Gastroesophageal sphincter (tissue), 3 donors: ENCODE results near the gene BAD.

ENCODE experiments used
- EP300 ChIP-seq: sonication (generic); formaldehyde crosslinking; IDR thresholded peaks from one replicate; pipeline ENCODE4 v1.6.1; 2017; ENCODE audit warnings: antibody characterized with exemption, mild to moderate bottlenecking
- POLR2A ChIP-seq, 2 donors: fragments of 450-650 bp; IDR thresholded peaks; one replicate each; pipeline ENCODE4 v1.6.1; 2017; ENCODE audit warnings: antibody characterized with exemption in 2 of 2, mild to moderate bottlenecking in 2 of 2, moderate library complexity in 1 of 2
- POLR2AphosphoS5 ChIP-seq: sonication (generic); formaldehyde crosslinking; IDR thresholded peaks from one replicate; pipeline ENCODE4 v1.6.1; 2017; ENCODE audit warnings: antibody characterized with exemption
- TF ChIP-seq, protein P1 (sequence below), 4 experiments: fragments of 200-600 bp in 2 of 4; fragments of 450-650 bp in 2 of 4; sonication (generic) in 1 of 4; IDR thresholded peaks; one replicate each; pipeline ENCODE4 v1.5.1; 2017 to 2019; ENCODE audit warnings: antibody characterized with exemption in 4 of 4, mild to moderate bottlenecking in 2 of 4, moderate library complexity in 2 of 4

DNA sequence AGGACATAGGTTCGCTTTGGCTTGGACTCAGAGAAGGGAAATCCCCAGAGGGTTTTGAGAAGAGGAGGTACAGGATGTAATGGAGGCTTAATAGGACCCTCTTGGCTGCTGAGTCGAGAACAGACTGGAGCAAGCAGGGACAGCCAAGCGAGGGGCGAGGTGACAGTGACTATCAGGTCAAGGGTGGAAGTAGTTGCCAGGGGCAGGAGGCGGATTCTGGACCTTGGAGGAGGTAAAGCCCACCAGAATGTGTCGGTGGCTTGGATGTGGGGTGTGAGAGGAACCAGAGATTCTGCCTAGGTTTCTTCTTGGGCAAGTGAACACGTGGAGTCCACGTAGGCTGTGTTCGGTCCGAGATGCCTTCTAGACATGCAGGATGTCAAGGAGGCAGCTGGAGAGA, 28.5 kb upstream of the BAD start:
- TF ChIP-seq, protein P1, sequence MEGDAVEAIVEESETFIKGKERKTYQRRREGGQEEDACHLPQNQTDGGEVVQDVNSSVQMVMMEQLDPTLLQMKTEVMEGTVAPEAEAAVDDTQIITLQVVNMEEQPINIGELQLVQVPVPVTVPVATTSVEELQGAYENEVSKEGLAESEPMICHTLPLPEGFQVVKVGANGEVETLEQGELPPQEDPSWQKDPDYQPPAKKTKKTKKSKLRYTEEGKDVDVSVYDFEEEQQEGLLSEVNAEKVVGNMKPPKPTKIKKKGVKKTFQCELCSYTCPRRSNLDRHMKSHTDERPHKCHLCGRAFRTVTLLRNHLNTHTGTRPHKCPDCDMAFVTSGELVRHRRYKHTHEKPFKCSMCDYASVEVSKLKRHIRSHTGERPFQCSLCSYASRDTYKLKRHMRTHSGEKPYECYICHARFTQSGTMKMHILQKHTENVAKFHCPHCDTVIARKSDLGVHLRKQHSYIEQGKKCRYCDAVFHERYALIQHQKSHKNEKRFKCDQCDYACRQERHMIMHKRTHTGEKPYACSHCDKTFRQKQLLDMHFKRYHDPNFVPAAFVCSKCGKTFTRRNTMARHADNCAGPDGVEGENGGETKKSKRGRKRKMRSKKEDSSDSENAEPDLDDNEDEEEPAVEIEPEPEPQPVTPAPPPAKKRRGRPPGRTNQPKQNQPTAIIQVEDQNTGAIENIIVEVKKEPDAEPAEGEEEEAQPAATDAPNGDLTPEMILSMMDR (IDR thresholded peaks at IDR 0.05): no peak
- no peak for TF ChIP-seq POLR2AphosphoS5
- TF ChIP-seq EP300: no peak
- TF ChIP-seq POLR2A (IDR thresholded peaks at IDR 0.05): no peak
